Limb (tissue), 2 donors: Measurements from ENCODE around the gene OR7C1.
"Not testable (repeated sequence)": the region's sequence is repeated elsewhere in the genome, so short reads cannot be mapped to it uniquely, and the experiment has no call there.

Source experiments
- DNase-seq, 2 donors: peaks; one replicate each; pipeline ENCODE4 v3.0.0-alpha.2; 2016; ENCODE audit errors: extremely low spot score in 2 of 2

OR7C1 gene

DNA sequence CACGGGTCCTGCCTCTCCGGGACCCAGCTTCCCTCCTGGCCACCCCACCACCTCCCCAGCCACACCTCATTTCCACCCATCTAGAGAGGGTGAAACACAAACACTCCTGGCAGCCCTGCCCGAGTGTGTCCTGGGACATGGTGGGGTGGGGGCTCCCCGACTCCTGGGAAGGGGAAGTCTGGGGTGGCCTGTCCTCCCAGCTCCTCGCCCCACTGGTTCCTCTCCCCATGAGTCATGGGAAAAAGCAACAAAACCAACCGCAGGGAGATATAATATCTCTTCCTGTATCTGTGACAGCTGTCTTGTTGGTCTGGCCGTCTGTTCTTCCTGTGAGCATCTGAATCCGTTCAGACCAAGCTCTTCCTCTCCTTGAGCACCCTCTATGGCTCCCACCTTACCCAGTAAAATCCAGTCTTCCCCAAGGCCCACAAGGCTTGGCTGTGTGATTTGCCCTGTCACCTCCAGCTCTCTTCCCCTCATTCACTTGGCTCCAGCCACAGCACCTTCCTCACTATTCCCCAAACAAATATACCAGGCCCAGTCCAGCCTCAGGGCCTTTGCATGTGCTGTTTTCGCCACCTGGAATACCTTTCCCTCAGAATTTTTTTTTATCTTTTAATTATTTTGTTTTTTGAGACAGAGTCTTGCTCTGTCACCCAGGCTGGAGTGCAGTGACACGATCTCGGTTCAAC lies 49.7 kb downstream of the OR7C1 start:
- DNase-seq: not testable (repeated sequence)

DNA sequence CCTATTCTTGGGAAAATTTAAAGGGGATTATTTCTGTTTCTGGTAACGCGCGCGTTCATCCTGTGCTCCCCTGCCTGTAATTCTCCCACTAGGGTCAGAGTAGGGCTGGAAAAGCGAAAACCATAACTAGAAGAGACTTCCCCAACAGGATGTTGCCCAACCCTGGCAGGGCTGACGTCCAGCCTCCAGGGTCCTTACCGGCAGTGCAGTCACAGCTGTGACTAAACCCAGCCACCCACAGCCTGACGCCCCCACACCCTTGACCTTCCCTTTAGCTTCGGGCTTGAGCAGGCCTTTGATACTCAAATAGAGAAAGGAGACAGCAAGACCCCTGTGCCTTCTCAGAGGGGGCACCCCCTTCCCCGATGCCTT lies 50.3 kb downstream of the OR7C1 start:
- DNase-seq: not testable (repeated sequence)

DNA sequence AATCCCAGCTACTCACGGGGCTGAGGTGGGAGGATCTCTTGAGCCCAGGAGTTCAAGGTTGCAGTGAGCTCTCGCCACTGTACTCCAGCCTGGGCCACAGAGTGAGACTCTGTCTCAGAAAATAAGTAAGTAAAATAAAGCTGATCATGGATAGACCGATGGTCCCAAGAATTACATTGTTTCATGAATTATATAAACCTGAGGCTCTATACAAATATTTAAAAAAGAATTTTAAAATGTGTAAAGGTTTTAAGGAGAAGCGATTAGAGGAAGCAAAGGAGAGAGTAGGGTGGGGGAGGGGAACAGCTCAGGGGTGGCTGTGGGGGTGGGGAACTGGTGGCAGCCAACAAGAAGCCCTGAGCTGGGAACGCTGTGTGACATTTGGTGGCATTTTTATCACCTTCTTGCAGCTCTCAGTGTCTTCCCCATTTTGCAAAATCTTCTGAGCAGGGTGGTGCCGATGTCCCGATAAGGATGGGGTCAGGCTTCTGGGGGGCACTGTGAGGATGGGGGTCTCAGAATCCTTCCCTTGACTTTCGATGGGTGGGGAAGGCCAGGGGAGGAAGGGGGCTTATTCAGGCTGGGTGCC lies 51.5 kb downstream of the OR7C1 start:
- not testable (repeated sequence) for DNase-seq

DNA sequence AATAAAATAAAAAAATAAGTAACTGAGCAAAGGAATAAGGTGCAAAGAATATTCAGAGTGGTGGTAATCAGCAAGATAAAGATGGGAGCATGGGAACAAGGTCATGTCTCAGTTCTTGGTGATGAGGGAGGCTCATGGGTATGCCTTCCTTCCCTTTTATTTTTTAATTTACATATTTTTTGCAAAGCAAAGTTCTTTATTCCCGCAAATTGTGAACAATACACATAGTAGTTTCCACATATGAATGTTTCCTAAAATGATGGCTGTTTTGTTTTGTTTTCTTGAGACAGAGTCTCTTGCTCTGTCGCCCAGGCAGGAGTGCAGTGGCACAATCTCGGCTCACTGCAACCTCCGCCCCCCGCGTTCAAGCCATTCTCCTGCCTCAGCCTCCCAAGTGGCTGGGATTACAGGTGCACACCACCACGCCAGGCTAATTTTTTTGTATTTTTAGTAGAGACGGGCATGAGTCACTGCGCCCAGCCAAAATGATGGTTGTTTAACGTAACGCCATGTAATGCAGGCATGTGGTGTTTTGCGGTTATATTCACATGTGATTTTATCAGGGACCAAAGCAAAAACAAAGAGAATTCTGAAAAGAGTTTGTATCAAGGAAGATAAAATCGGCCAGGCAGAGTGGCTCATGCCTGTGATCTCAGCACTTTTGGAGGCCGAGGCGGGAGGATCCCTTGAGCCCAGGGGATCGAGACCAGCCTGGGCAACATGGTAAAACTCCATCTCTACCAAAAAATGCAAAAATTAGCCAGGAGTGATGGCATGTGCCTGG lies 52.2 kb downstream of the OR7C1 start:
- no peak for DNase-seq

DNA sequence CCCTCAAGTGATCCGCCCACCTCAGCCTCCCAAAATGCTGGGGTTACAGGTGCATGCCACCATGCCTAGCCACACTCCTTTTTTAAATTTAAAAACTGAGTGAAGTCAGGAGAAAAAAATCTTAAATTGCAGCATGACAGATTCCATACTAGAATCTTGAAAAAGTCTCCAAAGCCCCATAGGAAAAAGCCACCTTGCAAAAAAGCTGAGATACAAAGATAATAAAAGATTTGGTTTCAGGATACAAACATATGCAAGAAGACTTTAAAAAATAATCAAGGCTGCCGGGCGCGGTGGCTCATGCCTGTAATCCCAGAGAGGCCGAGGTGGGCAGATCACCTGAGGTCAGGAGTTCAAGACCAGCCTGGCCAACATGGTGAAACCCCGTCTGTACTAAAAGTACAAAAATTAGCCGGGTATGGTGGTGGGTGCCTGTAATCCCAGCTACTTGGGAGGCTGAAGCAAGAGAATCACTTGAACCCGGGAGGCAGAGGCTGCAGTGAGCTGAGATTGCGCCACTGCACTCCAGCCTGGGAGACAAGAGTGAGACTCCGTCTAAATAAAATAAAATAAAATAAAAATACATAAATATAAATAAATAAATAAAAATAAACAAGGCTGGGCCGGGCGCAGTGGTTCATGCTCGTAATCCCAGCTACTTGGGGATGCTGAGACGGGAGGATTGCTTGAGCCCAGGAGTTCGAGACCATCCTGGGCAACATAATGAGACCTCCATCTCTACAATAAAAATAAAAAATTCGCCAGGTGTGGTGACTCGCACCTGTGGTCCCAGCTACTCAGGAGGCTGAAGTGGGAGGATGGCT lies 53.1 kb downstream of the OR7C1 start:
- not testable (repeated sequence) for DNase-seq

DNA sequence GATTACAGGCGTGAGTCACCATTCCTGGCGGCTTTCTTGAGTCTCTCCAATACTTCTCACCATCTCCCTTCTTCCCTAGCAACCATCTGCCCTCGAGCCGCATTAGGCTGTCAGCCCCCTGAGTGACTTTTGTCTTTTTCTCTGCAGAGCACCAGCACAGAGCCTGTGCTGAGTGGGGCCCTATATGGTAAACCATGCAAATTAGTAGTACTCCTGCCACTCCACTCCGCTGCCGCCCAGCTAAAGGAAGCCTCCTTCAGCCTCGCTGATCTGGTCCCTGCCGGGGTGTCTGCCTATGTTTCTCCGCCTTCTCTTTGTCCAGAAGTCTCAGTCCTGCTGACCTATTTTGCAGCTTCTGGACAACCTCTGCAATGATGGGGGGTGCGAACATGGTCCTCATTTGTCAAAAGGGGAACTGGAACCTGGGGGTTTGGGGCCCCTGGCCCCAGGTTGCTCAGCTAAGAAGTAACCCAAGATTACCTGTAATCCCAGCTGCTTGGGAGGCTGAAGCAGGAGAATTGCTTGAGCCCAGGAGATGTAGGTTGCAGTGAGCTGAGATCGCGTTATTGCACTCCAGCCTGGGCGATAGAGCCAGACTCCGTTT lies 54.3 kb downstream of the OR7C1 start:
- not testable (repeated sequence) for DNase-seq

DNA sequence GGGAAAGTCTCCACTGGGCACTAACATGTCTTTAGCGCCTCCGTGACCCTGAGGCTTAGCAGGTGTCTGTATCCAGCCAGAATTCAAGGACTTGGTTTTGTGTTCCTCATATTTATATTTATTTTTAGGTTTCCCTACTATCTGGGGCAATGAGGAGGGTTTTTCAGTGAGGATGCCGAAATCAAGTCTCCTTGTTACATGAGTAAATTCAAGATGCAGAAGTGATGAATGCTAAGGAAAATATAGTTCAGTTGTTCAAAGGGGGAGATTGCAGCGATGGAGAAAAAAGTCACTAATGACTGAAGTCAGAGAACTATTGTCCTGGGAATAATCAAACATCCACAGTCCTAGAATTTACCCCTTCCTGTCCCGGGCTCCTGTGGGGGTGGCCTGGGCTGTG lies 55.8 kb downstream of the OR7C1 start:
- DNase-seq: no peak

DNA sequence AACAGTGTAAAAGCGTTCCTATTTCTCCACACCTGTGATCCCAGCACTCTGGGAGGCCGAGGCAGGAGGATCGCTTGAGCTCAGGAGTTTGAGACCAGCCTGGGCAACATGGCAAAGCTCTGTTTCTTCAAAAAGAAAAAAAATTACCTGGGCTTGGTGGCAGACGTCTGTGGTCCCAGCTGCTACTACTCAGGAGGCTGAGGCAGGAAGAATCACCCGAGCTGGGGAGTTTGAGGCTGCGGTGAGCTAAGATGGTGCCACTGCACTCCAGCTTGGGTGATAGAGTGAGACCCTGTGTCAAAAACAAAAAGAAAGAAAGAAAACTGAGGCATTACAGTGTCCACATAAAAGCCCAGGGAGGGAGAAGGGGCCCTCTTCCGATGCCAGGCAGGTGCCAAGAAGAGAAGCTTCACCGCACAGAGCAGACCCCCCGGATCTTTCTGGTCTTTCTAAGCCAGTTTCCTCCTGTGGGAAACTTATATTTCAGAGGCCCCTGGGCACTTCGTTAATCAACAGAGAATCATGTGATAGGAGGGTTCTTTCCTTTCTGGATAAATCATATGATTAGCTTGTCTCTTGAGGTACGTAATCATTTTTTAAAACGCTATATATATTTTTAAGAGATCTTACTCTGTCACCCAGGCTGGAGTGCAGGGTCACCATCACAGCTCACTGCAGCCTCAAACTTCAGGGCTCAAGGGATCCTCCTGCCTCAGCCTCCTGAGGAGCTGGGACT lies 56.7 kb downstream of the OR7C1 start, which contains the start of gene ADGRE2:
Gene ADGRE2 (minus strand): TSS at position 451 of the 736 bp plus-strand sequence. CDS start 1,804 bp downstream, outside the sequence.
- DNase-seq: not testable (repeated sequence)

DNA sequence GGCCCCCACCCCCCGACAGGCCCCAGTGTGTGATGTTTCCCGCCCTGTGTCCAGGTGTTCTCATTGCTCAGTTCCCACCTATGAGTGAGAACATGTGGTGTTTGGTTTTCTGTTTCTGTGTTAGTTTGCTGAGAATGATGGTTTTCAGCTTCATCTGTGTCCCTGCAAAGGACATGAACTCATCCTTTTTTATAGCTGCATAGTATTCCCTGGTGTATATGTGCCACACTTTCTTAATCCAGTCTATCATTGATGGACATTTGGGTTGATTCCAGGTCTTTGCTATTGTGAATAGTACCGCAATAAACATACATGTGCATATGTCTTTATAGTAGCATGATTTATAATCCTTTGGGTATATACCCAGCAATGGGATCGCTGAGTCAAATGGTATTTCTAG lies 57.3 kb downstream of the OR7C1 start:
- not testable (repeated sequence) for DNase-seq

DNA sequence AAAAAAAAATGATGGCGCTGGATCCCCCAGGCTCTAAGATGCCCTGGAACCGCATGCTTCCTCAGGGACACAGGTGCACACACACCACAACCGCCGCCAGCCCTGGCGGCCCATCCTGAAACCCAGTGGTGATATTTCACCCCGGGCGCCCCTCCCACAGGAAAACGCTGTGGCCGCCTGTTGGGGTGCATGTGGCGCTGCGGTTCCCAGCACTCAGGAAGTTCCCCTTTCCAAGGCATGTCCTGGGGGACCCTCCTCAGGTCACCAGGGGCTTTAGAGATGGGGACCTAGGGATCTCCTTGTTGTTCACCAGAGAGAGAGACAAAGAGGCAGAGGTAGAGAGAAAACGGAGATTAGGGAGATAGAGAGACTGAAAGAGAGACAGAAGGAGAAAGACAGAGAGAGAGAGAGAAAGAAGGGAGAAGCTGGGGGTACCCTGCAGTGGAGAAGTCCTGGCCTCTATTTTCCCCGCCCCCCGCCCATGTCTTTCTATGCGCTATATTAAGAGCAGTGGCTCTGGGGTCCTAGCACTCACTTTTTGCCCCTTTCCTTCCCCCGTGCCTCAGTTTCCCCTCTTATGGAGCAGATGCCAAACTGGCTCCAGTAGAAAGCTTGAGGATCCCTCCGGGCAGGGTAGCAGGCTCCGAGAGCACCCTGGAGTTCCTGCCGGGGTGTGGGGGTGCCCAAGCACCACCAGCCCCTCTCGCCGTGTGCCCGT lies 59.0 kb downstream of the OR7C1 start:
- DNase-seq: no peak

DNA sequence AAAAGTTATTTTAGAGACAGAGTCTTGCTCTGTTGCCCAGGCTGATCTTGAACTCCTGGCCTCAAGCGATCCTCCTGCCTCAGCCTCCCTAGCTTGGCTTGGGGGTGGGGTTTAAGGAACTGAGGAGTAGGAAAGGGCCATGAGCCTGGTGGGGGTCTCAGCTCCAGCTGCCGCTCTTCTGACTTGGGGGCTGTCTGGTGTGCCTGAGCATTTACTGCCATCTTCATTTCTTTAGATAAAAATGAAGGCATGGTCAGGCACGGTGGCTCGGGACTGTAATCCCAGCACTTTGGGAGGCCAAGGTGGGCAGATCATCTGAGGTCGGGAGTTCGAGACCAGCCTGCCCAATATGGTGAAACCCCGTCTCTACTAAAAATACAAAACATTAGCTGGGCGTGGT lies 59.7 kb downstream of the OR7C1 start:
- not testable (repeated sequence) for DNase-seq

DNA sequence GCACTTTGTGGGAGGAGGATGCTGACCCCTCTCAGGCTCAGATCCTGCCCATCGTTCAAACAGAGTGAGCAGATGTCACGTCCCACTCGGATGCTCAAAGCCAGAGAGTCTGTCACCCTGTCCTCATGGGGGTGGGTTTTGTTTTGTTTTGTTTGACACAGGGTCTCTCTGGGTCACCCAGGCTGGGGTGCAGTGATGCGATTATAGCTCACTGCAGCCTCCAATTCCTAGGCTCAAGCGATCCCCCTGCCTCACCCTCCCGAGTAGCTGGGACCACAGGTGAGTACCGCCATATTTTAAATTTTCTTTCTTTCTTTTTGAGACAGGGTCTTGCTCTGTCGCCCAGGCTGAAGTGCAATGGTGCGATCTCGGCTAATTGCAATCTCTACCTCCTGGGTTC lies 60.6 kb downstream of the OR7C1 start:
- no peak for DNase-seq

DNA sequence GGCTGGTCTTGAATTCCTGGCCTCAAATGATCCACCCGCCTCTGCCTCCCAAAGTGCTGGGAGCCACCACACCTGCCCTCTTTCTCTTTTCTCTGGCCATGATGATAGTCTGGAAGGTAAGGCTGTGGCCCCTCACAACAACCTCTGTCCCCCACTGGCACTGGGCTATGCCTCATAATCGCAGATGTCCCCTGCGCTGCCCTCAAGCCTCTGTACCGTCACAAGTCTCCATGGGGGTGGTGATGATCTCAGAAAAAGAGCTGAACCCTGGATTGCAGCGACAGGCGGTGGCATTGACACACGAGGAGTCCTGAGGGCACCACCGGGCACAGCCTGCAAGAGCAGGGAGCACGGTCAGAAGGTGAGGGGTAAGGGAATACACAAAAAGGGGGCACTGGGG lies 61.3 kb downstream of the OR7C1 start:
- not testable (repeated sequence) for DNase-seq

DNA sequence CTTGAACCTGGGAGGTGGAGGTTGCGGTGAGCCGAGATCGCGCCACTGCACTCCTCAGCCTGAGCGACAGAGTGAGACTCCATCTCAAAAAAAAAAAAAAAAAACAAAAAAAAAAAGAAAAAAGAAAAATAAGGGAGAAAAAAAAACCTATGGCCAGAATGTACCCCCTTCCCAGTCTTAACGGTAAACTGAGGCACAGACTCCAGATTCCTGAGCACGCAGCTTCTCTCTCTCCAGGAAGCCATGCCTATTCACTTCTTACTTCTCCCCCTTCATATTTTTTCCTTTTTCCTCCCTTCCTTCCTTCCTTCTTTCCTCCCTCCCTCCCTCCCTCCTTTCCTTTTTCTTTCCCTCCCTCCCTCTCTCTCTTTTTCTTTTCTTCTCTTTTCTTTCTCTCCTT lies 62.0 kb downstream of the OR7C1 start:
- DNase-seq: no peak

DNA sequence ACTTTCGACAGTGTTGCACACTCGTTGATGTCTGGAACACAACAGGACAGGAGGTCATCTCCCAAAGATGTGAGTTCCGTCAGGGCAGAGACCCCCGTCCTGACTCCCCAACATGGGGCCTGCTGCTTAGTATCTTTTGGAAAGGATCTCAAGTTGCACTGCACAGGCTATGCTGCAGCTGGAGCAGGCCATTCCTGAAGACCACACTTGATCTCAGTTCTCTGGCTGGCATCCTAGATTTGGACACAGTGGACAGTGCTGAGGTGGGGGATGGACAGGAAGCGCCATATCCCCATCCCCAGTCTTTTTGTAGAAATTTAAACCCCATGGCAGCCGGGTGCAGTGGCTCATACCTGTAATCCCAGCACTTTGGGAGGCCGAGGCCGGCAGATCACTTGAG lies 62.5 kb downstream of the OR7C1 start:
- no peak for DNase-seq

DNA sequence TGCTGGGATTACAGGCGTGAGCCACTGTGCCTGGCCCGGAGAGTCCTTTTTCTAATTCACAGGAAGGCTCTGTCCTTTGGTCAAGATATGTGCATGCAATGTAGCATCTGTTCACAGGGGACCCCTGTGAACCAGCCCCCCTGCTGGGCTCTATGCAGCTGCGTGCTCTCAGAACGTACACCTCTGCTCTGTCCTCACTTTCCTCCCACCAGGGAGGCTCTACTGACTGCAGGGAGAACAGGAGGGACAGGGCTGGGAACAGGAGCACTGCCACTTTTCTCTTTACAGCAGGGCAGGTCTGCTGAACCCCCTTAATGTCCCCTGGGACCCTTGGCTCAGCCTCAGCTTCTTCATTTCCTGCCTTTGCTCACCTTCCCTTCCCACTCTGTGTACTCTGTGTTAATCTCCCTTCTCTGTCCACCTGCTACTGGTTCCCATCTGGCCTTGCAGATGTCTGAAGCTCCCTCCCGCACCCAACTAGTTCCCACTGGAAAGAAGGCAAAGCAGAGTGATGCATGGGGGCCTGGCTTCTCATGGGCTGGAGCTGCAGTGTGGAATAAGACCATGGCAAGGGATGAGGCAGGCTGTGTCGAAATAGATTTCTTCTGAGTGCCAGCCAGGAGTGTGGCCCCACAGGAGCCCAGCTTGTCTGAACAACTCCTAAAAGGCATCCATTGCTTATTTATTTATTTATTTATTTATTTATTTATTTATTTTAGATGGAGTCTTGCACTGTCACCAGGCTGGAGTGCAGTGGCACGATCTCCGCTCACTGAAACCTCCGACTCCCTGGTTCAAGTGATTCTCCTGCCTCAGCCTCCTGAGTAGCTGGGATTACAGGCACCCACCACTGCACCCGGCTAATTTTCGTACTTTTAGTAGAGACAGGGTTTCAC lies 63.8 kb downstream of the OR7C1 start:
- no peak for DNase-seq

DNA sequence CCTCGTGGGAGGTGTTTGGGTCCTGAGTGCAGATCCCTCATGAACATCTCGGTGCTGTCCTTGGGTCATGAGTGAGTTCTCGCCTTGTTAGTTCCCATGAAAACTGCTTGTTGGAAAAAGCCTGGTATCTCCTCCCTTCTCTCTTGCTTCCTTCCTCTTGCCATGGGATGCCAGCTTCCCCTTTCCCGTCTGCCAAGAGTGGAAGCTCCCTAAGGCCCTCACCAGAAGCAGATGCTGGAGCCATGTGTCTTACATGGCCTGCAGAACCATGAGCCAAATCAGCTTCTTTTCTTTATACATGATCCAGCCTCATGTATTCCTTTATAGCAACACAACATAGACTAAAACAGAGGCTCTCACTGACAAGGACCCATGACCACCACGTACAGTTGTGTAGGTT lies 64.8 kb downstream of the OR7C1 start:
- no peak for DNase-seq

DNA sequence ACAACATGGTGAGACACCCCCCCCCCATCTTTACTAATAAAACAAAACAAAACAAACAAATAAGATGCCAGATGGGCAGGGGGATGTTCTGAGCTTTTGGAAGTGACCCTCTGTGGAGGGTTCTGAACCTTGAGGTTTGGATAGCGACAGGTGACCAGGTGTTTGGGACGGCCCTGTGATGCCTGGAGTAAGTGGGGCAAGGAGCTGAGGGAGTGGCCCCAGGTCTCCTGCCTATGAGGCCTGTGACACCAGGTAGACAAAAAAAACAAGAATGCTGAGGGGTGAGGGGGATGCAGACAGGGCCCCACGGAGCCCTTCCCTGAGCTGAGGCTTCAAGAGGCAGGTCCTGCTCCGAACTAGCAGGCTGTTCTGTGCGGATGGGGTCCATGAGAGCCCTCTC lies 65.8 kb downstream of the OR7C1 start:
- no peak for DNase-seq

DNA sequence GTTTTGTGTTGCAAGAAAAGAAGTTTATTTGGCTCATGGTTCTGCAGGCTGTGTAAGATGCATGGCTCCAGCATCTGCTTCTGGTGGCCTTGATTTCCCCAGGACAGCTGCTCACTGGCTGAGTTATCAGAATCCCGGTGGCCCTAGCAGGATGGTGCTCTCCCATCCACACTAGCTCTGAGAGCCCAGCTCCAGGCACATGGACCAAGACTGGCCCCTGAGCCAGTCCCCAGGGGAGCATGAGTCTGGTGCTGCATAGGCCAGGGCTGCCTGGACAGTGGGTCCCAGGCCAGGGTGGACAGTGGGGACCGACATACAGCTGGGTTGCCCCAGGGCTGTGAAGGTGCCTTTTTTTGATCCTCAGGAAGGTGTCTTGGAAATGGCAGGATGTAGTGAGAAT lies 67.0 kb downstream of the OR7C1 start:
- DNase-seq: no peak
